HFF-Myc (cell line): ENCODE measurements around the gene TBXAS1.

Source experiments
- DNase-seq: peaks from one replicate; pipeline ENCODE4 v3.0.0-alpha.2; 2011; ENCODE audit warnings: low read depth; ENCODE audit errors: extremely low read depth
- H3K4me3 ChIP-seq: replicated peaks from 2 replicates; pipeline ENCODE4 v1.5.1; 2011; ENCODE audit warnings: low read depth, mild to moderate bottlenecking, control low read depth, low read length
- TF ChIP-seq, protein P1 (sequence below): IDR thresholded peaks from 2 replicates; pipeline ENCODE4 v1.5.1; 2012; ENCODE audit warnings: mild to moderate bottlenecking, low read depth, low read length, control low read depth; ENCODE audit errors: missing control alignments

TBXAS1 gene

DNA sequence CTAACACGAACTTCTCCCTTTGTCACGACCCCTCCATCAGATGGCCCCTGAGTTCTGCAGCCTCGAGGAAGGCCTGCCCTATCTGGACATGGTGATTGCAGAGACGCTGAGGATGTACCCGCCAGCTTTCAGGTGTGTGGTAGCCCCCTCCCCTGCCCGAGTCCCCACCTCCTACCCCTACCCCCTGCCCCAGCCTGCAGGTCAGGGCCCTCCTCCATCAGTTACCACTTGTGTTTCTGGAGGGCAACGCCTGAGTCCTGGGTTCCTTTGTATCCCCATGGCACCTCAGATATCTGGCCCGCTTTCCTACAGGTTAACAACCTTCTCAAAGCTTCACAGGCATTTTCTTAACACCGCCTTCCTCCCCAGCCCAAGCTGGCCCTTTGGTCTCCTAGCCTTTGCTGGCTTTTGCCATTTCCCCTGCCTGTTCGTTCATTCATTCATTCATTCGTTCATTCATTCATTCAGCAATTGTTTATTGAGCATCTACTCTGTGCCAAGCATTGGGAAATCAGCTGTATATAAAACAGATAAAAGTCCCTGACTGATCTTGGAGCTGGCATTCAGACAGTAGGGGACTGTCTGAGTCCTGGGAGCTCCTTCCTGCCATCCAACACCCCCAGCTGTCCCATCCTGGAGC, 178.1 kb downstream of the TBXAS1 start:
- TF ChIP-seq, protein P1, sequence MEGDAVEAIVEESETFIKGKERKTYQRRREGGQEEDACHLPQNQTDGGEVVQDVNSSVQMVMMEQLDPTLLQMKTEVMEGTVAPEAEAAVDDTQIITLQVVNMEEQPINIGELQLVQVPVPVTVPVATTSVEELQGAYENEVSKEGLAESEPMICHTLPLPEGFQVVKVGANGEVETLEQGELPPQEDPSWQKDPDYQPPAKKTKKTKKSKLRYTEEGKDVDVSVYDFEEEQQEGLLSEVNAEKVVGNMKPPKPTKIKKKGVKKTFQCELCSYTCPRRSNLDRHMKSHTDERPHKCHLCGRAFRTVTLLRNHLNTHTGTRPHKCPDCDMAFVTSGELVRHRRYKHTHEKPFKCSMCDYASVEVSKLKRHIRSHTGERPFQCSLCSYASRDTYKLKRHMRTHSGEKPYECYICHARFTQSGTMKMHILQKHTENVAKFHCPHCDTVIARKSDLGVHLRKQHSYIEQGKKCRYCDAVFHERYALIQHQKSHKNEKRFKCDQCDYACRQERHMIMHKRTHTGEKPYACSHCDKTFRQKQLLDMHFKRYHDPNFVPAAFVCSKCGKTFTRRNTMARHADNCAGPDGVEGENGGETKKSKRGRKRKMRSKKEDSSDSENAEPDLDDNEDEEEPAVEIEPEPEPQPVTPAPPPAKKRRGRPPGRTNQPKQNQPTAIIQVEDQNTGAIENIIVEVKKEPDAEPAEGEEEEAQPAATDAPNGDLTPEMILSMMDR = no peak
- no peak overlapping the region for H3K4me3 ChIP-seq
- no peak for DNase-seq

DNA sequence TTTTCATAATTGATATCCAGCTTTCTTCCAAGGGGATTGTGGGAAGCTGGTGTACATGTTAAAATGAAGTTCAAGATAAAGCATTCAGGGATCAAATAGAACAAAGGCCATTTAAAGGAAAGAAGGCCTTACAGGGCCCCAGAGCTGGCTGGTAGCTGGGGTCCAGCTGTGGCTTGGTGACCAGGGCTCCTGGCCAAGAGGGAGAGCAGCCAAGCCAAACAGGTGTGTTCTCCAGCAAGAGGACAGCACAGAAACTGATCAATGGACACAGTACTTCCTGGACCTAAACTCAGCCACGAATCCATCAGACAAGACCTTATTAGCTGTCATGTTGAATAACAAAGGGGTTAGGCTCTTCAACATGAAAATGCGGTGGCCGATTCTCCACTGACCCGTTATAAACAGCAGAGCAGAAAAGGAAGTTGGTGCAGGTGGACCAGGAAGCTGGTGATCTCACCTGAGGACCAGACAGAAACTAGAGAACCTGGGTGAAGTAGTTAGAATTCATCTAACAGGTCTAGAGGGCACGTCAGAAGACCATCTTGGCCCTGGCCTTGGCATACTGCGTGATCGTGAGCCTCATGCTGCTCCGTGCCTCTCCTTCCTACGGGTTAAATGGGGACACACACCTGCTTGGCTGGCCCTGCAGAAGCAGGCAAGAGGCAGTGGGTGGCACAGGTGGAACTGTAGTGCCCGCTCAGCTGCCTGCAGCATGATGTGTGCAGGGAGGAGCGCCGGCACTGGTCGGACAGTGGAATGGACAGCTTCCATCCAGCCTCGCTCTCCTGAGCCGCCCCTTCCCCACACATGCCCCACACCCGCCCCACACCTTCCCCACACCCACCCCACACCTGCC, 179.9 kb downstream of the TBXAS1 start:
- no peak overlapping the region for H3K4me3 ChIP-seq
- no peak for DNase-seq
- TF ChIP-seq, protein P1 = no peak

DNA sequence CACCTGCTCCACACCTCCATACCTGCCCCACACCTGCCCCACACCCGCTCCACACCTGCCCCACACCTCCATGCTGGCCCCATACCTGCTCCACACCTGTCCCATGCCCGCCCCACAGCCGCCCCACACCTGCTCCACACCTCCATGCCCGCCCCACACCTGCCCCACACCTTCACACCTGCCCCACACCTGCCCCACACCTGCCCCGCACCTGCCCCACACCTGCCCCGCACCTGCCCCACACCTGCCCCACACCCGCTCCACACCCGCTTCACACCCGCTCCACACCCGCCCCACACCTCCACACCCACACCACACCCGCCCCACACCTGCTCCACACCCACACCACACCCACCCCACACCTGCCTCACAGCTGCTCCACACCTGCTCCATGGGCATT, 180.7 kb downstream of the TBXAS1 start:
- no peak for DNase-seq
- TF ChIP-seq, protein P1 = no peak
- H3K4me3 ChIP-seq = no peak overlapping the region

DNA sequence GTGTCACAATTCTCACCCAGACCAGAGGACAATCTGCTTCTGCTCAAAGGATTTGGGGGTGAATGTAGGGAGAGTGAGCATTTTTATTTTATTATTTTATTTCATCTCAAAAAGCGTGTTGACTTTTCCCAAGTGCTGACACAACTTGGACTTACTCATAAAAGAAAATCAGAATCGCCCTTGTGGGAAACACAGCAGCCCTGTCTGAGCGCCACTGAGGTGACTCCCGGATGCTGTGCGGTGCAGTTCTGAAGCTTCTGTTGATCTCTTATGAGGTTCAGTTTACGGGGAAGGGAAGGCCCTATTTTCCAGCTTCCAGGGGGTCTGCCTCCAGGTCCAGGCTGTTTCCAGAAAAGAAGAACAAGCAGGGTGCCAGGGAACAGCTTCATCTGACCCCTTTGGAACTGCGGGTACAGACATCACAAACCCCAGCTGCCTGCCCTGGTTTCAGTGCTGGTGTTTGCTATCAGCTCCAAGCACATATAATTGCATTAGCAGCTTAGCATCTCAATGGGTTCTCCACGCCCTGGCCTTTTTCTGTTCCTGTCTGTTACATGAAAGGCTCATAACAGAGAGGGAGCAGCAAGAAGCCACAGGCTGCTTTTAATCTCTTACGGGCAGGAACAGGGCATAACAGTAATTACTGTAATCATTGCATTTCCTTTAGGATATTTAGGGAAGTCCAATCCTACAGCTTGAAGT, 181.3 kb downstream of the TBXAS1 start:
- DNase-seq = no peak
- H3K4me3 ChIP-seq = no peak overlapping the region
- TF ChIP-seq, protein P1 = no peak

DNA sequence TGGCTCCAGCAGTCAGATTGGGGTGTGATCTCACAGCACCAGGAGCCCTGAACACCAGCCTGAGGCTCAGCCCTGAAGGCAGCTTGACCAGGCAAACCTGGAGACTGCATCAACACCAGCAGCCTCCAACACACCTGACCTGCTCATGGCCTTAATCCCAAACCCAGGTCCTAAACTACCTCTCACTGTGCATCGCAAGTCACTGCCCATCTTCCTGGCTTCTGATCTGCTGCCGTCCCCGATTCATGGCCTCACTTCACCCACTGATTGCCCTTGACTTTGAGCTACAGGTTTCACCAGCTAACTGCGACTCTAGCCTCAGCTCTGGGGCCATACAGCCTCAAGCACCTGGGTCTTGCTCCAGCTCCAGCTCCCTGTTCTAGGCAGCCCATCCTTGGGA, 184.6 kb downstream of the TBXAS1 start:
- H3K4me3 ChIP-seq = no peak overlapping the region
- no peak for DNase-seq
- TF ChIP-seq, protein P1 = no peak

DNA sequence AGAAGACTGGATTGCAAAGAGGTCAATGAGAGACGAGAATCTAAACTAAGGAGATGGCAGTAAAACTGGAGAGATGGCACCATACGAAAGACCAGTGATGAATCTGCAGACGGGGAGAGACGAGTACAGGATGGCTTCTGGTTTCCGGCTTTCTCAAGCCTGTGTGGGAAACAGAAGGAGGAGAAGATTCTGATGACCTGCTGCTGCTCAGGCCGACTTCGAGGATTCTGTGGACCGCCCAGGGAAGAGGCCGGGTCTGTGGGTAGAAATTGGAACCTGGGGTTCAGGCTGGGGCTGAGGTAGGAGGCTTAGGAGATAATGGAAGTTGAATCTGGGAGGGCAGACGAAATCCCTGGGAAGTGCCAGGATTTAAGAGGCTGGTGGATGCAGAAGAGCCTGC, 185.1 kb downstream of the TBXAS1 start:
- TF ChIP-seq, protein P1 = no peak

More for the DNA sequence above, 185.1 kb downstream of the TBXAS1 start:
- DNase-seq = no peak
- H3K4me3 ChIP-seq = no peak overlapping the region
